ENCODE measurements around the gene ITSN1. TPM values are rescaled to one million over a fixed set of nuclear protein-coding genes. Genes with fewer than 3 reads are reported as not detected.

ITSN1 gene
- total and polyA plus RNA-seq, 8 donors: 6.0 to 83.5 (median 25.4) TPM

GRCh38 chr21:33892853-33893252 lies 250.6 kb downstream of the ITSN1 start:
- Histone ChIP-seq H3K27ac (no peak overlapping the region), H3K4me1 (peaks cover 0 to 18% (median 9%) of the 10 kb centered on the region in 4 donors), H3K9me3 (no peaks in the 10 kb centered on the region), H3K36me3 (no peaks in the 10 kb centered on the region), H3K27me3 (no peaks in the 10 kb centered on the region), H3K4me3 (no peak overlapping the region)
- DNase-seq: no peak
- TF ChIP-seq CTCF (IDR thresholded peaks at IDR 0.05) (no peak), POLR2AphosphoS5 (IDR thresholded peaks at IDR 0.05) (no peak), POLR2A (IDR thresholded peaks at IDR 0.05) (no peak), EP300 (IDR thresholded peaks at IDR 0.05) (no peak)
- WGBS, 5 donors: 83 to 89% (median 85%) methylated on average over 8 of the region's 8 CpGs
- intact Hi-C loops (cut with DNase I; ENCODE audit: low total_unique reads): no loop called here

- 78 to 85% (median 81%) methylated on average over 4 of the region's 4 CpGs for whole genome bisulfite sequencing, 5 donors
- DNase-seq: no peak
- Histone ChIP-seq H3K27me3 (no peaks in the 10 kb centered on the region), H3K9me3 (no peaks in the 10 kb centered on the region), H3K4me3 (no peak overlapping the region), H3K27ac (no peak overlapping the region), H3K4me1 (peaks cover 0 to 18% (median 9%) of the 10 kb centered on the region in 4 donors), H3K36me3 (no peaks in the 10 kb centered on the region)
- intact Hi-C loops (cut with DNase I; ENCODE audit: low total_unique reads): no loop called here
- TF ChIP-seq CTCF (IDR thresholded peaks at IDR 0.05) (no peak), EP300 (IDR thresholded peaks at IDR 0.05) (no peak), POLR2AphosphoS5 (IDR thresholded peaks at IDR 0.05) (no peak), POLR2A (IDR thresholded peaks at IDR 0.05) (no peak)
Measured at GRCh38 chr21:33893917-33894316, 251.6 kb downstream of the ITSN1 start.

GRCh38 chr21:33894736-33895288 lies 252.5 kb downstream of the ITSN1 start:
- no peak for TF ChIP-seq EP300 (IDR thresholded peaks at IDR 0.05)
- no peak for TF ChIP-seq POLR2A (IDR thresholded peaks at IDR 0.05)
- peak in 1 of 3 donors; percentile 19 for TF ChIP-seq POLR2AphosphoS5 (IDR thresholded peaks at IDR 0.05)
- peak in 5 of 7 experiments; percentile 43 to 62 (median 46) for TF ChIP-seq CTCF (IDR thresholded peaks at IDR 0.05)
- DNase-seq: peak; percentile 57 to 94
- WGBS, 5 donors: 3 to 7% (median 6%) methylated on average over 20 of the region's 20 CpGs
- H3K36me3 ChIP-seq: peaks cover 0 to under 1% (median 0%) of the 10 kb centered on the region in 4 donors
- peaks cover 0 to 18% (median 9%) of the 10 kb centered on the region in 4 donors for H3K4me1 ChIP-seq
- H3K27me3 ChIP-seq: no peaks in the 10 kb centered on the region
- H3K4me3 ChIP-seq: peak overlapping the region; percentile 23 to 39 (median 28)
- intact Hi-C loops (cut with DNase I; ENCODE audit: low total_unique reads): no loop called here
- H3K9me3 ChIP-seq: no peaks in the 10 kb centered on the region
- no peak overlapping the region for H3K27ac ChIP-seq

GRCh38 chr21:33895356-33895755 lies 253.1 kb downstream of the ITSN1 start:
- WGBS, 5 donors: 82 to 95% (median 83%) methylated on average over 28 of the region's 28 CpGs

More at GRCh38 chr21:33895356-33895755, 253.1 kb downstream of the ITSN1 start:
- no peak for DNase-seq
- H3K4me1 ChIP-seq: peaks cover 0 to 18% (median 9%) of the 10 kb centered on the region in 4 donors
- peaks cover 0 to 6% (median 1%) of the 10 kb centered on the region in 4 donors for H3K36me3 ChIP-seq
- H3K27me3 ChIP-seq: no peaks in the 10 kb centered on the region
- no peak overlapping the region for H3K27ac ChIP-seq
- intact Hi-C loops (cut with DNase I; ENCODE audit: low total_unique reads): no loop called here
- TF ChIP-seq EP300 (IDR thresholded peaks at IDR 0.05) (no peak), POLR2A (IDR thresholded peaks at IDR 0.05) (no peak), POLR2AphosphoS5 (IDR thresholded peaks at IDR 0.05) (no peak), CTCF (IDR thresholded peaks at IDR 0.05) (no peak)
- H3K4me3 ChIP-seq: no peak overlapping the region
- H3K9me3 ChIP-seq: no peaks in the 10 kb centered on the region
